ENCODE measurements around the gene TTC7B. TPM values are rescaled to one million over a fixed set of nuclear protein-coding genes. Genes with fewer than 3 reads are reported as not detected.

The TTC7B gene
- total RNA-seq, 1 experiment from 2014 or later = 70.6 TPM

GRCh38 chr14:90602088-90602687 lies 214.0 kb downstream of the TTC7B start:
- intact Hi-C loops (cut with micrococcal nuclease) = no loop called here
- no peaks in the 10 kb centered on the region for H3K36me3 ChIP-seq (ENCODE audit: control insufficient read depth in 1 of 2, insufficient read depth in 2 of 2, low read length in 2 of 2)
- H4K20me1 ChIP-seq (ENCODE audit: insufficient read depth) = no peaks in the 10 kb centered on the region
- no peaks in the 10 kb centered on the region for H3K9me2 ChIP-seq (ENCODE audit: insufficient read depth)
- H3K9me3 ChIP-seq (ENCODE audit: control insufficient read depth in 1 of 2, insufficient read depth in 1 of 2, low read depth in 1 of 2, low read length in 2 of 2) = no peaks in the 10 kb centered on the region
- H3K4me2 ChIP-seq (ENCODE audit: low read length) = no peak overlapping the region
- ChIA-PET POLR2A (no interaction called here), RAD21 (ENCODE audit: low non-redundant PET in 1 of 2, low total read pairs in 2 of 2, uncharacterized antibody in 2 of 2, unreplicated experiment in 2 of 2) (no interaction called here), CTCF (no interaction called here)
- H3K27ac ChIP-seq (ENCODE audit: low read depth, low read length) = no peak overlapping the region
- H3K79me2 ChIP-seq (ENCODE audit: insufficient read depth, low read length) = no peaks in the 10 kb centered on the region
- H3K27me3 ChIP-seq (ENCODE audit: insufficient read depth, low read length) = no peaks in the 10 kb centered on the region
- TF ChIP-seq MAX (IDR thresholded peaks at IDR 0.05) (no peak), POLR2AphosphoS5 (IDR thresholded peaks at IDR 0.05; ENCODE audit: low read depth, low read length) (no peak)
- ATAC-seq (no peak), DNase-seq (ENCODE audit: low read depth, low spot score) (no peak)
- BruUV-seq (replicated peaks) = no TSS peak
- H2AFZ ChIP-seq (ENCODE audit: low read depth, low read length, poor library complexity, severe bottlenecking) = no peak overlapping the region
- H3K9ac ChIP-seq (ENCODE audit: low read length) = no peak overlapping the region
- no peaks in the 10 kb centered on the region for H3K4me1 ChIP-seq (ENCODE audit: control insufficient read depth in 1 of 2, insufficient read depth in 2 of 2, low read length in 2 of 2)
- no peak overlapping the region for H3K4me3 ChIP-seq (replicated peaks in 1 of 2; ENCODE audit: low read depth in 1 of 2, low read length in 2 of 2)

- ChIA-PET CTCF (interaction anchor here (1.1 kb wide), 1 partner anchor 300 kb away, joined by 3 read pairs; no protein-coding TSS in a partner anchor), POLR2A (no interaction called here), RAD21 (ENCODE audit: low non-redundant PET in 1 of 2, low total read pairs in 2 of 2, uncharacterized antibody in 2 of 2, unreplicated experiment in 2 of 2) (no interaction called here)
- Histone ChIP-seq H3K4me1 (ENCODE audit: control insufficient read depth in 1 of 2, insufficient read depth in 2 of 2, low read length in 2 of 2) (no peaks in the 10 kb centered on the region), H3K4me3 (replicated peaks in 1 of 2; ENCODE audit: low read depth in 1 of 2, low read length in 2 of 2) (no peak overlapping the region), H3K9me3 (ENCODE audit: control insufficient read depth in 1 of 2, insufficient read depth in 1 of 2, low read depth in 1 of 2, low read length in 2 of 2) (no peaks in the 10 kb centered on the region), H3K9ac (ENCODE audit: low read length) (no peak overlapping the region), H3K79me2 (ENCODE audit: insufficient read depth, low read length) (no peaks in the 10 kb centered on the region), H3K27ac (ENCODE audit: low read depth, low read length) (no peak overlapping the region), H2AFZ (ENCODE audit: low read depth, low read length, poor library complexity, severe bottlenecking) (no peak overlapping the region), H3K9me2 (ENCODE audit: insufficient read depth) (no peaks in the 10 kb centered on the region), H3K36me3 (ENCODE audit: control insufficient read depth in 1 of 2, insufficient read depth in 2 of 2, low read length in 2 of 2) (no peaks in the 10 kb centered on the region), H4K20me1 (ENCODE audit: insufficient read depth) (no peaks in the 10 kb centered on the region), H3K4me2 (ENCODE audit: low read length) (no peak overlapping the region), H3K27me3 (ENCODE audit: insufficient read depth, low read length) (no peaks in the 10 kb centered on the region)
- intact Hi-C loops (cut with micrococcal nuclease) = no loop called here
- ATAC-seq = no peak
- no peak for DNase-seq (ENCODE audit: low read depth, low spot score)
- no TSS peak for BruUV-seq (replicated peaks)
- no peak for TF ChIP-seq POLR2A (IDR thresholded peaks at IDR 0.05; ENCODE audit: borderline replicate concordance, extremely low read depth, insufficient read depth, insufficient read length)
- TF ChIP-seq FOSL1 (IDR thresholded peaks at IDR 0.05; ENCODE audit: low read depth) = no peak
- TF ChIP-seq CBX3 (IDR thresholded peaks at IDR 0.05; ENCODE audit: low read depth) = no peak
- TF ChIP-seq MAX (IDR thresholded peaks at IDR 0.05) = no peak
- TF ChIP-seq ELF1 (IDR thresholded peaks at IDR 0.05; ENCODE audit: borderline replicate concordance, low read depth) = no peak
- TF ChIP-seq EGR1 (IDR thresholded peaks at IDR 0.05; ENCODE audit: low read depth) = no peak
These were observed 214.7 kb downstream of the TTC7B start for GRCh38 chr14:90601563-90601962.
